CD4-positive, alpha-beta memory T cell (primary cell): ENCODE results near the gene CCN2. TPM values are rescaled to one million over a fixed set of nuclear protein-coding genes. Genes with fewer than 3 reads are reported as not detected.
A peak's percentile ranks its signal among the peaks of the same experiment; 100 is the strongest.
"Not testable (repeated sequence)": the region's sequence is repeated elsewhere in the genome, so short reads cannot be mapped to it uniquely, and the experiment has no call there.

Experiments
- CTCF ChIA-PET: fragments of 350-600 bp; sonication (Branson Sonifier 250); formaldehyde crosslinking; loops from one replicate; lab custom pipeline; 2021; ENCODE audit warnings: inconsistent platforms; ENCODE audit not compliant: partially characterized antibody; lab: Charles Lee
- POLR2A ChIA-PET: fragments of 350-600 bp; sonication (Branson Sonifier 250); formaldehyde crosslinking; loops from one replicate; lab custom pipeline; 2021; ENCODE audit not compliant: partially characterized antibody; lab: Charles Lee
- DNase-seq, 5 donors: peaks; one replicate each; pipeline versions ENCODE4 v3.0.0 to v3.0.0-alpha.2; 2020 to 2022; ENCODE audit warnings: mixed read lengths in 1 of 5
- H3K27ac ChIP-seq: one replicate; pipeline ENCODE4 v1.7.0; 2013; ENCODE audit warnings: low read depth, low read length
- H3K27me3 ChIP-seq: 2 replicates; pipeline ENCODE4 v1.7.0; 2013; ENCODE audit warnings: mild to moderate bottlenecking, low read length, moderate library complexity; ENCODE audit not compliant: insufficient read depth
- H3K36me3 ChIP-seq: 2 replicates; pipeline ENCODE4 v1.7.0; 2013; ENCODE audit warnings: mild to moderate bottlenecking, low read length, moderate library complexity; ENCODE audit not compliant: insufficient read depth
- H3K4me1 ChIP-seq: 2 replicates; pipeline ENCODE4 v1.7.0; 2013; ENCODE audit warnings: mild to moderate bottlenecking, low read length, moderate library complexity; ENCODE audit not compliant: insufficient read depth
- H3K4me3 ChIP-seq, 2 donors: one replicate each; pipeline ENCODE4 v1.7.0; 2013; ENCODE audit warnings: low read length in 2 of 2, mild to moderate bottlenecking in 1 of 2
- H3K9me3 ChIP-seq, 2 donors: one replicate each; pipeline ENCODE4 v1.7.0; 2013; ENCODE audit warnings: low read length in 2 of 2, control low read depth in 1 of 2; ENCODE audit not compliant: control insufficient read depth in 1 of 2
- H3K27ac Mint-ChIP-seq, 7 donors: one replicate each; pipeline ENCODE4 v1.8.0; 2020 to 2021; ENCODE audit warnings: mixed read lengths in 7 of 7, mild to moderate bottlenecking in 6 of 7, inconsistent platforms in 3 of 7, moderate library complexity in 3 of 7
- H3K27me3 Mint-ChIP-seq, 2 donors: one replicate each; pipeline ENCODE4 v1.8.0; 2020 to 2021; ENCODE audit warnings: mixed read lengths in 2 of 2
- H3K36me3 Mint-ChIP-seq, 2 donors: one replicate each; pipeline ENCODE4 v1.8.0; 2020 to 2021; ENCODE audit warnings: mixed read lengths in 2 of 2, inconsistent platforms in 1 of 2, mild to moderate bottlenecking in 1 of 2
- H3K4me1 Mint-ChIP-seq, 4 donors: one replicate each; pipeline ENCODE4 v1.8.0; 2020 to 2021; ENCODE audit warnings: mixed read lengths in 4 of 4, mild to moderate bottlenecking in 1 of 4
- H3K4me3 Mint-ChIP-seq, 8 donors: one replicate each; pipeline ENCODE4 v1.8.0; 2020 to 2021; ENCODE audit warnings: mixed read lengths in 8 of 8, mild to moderate bottlenecking in 7 of 8, moderate library complexity in 6 of 8, inconsistent platforms in 3 of 8
- H3K9me3 Mint-ChIP-seq, 8 donors: one replicate each; pipeline ENCODE4 v1.8.0; 2020 to 2021; ENCODE audit warnings: mixed read lengths in 8 of 8, mild to moderate bottlenecking in 5 of 8, inconsistent platforms in 3 of 8, moderate library complexity in 1 of 8
- intact Hi-C: fragments of 100-400 bp; cut with micrococcal nuclease; formaldehyde crosslinking; loops from one replicate; pipeline ENCODE4 v1.15.1; 2023
- polyA plus RNA-seq, 2 donors: library from polyadenylated mRNA; unstranded; fragments of 300-500 nt; fragmentation: Illumina TruSeq; gene quantifications; one replicate each; pipeline ENCODE4 v1.2.3, GENCODE V29; 2021
- total RNA-seq, 2 experiments: library from RNA; stranded (reverse); gene quantifications; one replicate each; pipeline ENCODE4 v1.2.3, GENCODE V29; 2021

Gene CCN2
- total and polyA plus RNA-seq, 4 experiments from 2014 or later = not detected

DNA sequence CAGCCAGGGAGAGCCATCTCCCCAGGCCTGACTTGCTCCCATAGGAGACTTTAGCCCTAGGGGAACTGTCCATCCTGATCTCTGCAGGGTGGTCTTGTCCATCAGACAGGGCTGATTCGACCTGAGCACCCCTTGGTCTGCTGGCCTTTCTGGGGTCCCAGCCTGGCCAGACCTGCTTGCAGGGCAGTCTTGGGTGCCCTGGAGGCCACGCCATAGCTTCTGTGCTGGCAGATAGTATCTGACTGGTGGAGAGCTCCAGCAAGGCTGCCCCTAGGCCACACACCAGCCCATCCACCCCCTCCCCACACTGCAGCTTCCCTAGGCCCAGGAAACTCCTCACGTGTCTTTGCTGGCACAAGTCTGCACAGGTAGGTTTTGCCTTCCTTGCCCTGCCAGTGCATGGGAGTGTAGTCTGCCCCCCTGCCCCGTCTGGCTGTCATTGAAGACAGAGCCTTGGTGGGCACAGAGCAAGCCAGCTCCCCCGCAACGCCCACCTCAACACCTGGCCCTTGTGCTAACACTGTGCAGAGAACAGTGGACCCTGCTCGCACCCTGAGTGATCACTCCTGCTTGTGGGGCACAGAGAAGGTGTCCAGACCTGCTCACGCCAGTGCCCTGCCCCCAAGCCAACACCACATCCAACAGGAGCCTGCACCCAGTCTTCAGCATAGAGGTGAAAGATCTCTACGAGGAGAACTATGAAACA, 32.4 kb downstream of the CCN2 start:
- H3K9me3 ChIP-seq = no peaks in the 10 kb centered on the region
- POLR2A ChIA-PET = no interaction called here

DNA sequence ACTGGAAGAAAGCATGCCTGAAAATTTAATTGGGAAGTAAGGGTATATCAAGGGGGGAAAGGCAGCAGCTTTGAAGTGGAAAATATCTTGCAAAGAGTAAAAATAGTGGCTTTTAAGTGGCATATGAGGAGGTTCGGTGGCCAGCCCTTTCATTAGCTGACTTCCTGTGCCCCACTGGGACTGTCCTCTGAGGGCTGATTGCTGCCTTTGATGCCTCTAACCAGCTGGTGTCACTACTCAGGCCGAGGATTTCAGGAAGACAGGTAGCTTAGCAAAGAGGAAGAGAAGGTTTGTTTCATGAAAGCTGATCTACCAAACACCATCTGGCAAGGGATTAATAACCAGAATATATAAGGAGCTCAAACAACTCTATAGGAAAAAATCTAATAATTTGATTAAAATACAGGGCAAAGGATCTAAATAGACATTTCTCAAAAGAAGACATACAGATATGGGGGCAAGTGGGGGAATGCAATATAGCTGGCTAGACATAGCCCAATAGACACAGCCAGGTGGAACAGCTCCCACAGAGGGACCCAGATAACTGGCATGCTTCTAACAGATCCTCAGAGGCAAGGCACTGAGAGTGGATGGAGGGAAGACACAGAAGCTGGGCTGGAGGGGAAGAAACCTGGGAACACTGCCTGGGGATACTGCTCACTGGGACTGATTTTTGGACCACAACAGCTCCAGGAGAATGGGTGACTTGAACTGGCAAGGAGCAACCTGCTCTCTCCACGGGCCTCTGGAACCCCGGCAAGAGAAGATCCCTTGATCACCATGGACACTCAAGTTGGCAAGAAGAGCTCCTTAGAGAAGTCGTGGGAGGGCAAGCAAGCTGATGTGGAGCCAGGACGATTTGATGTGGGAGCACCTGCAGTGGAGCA, 33.2 kb downstream of the CCN2 start:
- Mint-ChIP-seq H3K4me1 (peaks cover 9 to 18% (median 9%) of the 10 kb centered on the region in 4 donors), H3K4me3 (no peak overlapping the region), H3K27ac (no peak overlapping the region), H3K9me3 (peaks cover 0 to 20% (median 8%) of the 10 kb centered on the region in 8 donors), H3K27me3 (peaks cover 35 to 49% of the 10 kb centered on the region in 2 donors), H3K36me3 (no peaks in the 10 kb centered on the region)
- H3K4me3 ChIP-seq = no peak overlapping the region
- intact Hi-C loops = loop anchor here (5.0 to 10.0 kb wide), 2 partner anchors 359 to 403 kb away; no protein-coding TSS in a partner anchor
- H3K27me3 ChIP-seq = no peaks in the 10 kb centered on the region
- no peak for DNase-seq
- H3K4me1 ChIP-seq = no peaks in the 10 kb centered on the region
- no peaks in the 10 kb centered on the region for H3K9me3 ChIP-seq
- CTCF ChIA-PET = interaction anchor here (0.8 to 2.0 kb wide), 5 partner anchors 8 to 1033 kb away, joined by 3 to 10 read pairs (median 3); no protein-coding TSS in a partner anchor
- H3K36me3 ChIP-seq = no peaks in the 10 kb centered on the region
- POLR2A ChIA-PET = no interaction called here
- H3K27ac ChIP-seq = no peak overlapping the region

More for the DNA sequence above, 32.4 kb downstream of the CCN2 start:
- H3K4me1 Mint-ChIP-seq = peaks cover 9 to 18% (median 9%) of the 10 kb centered on the region in 4 donors
- H3K27ac ChIP-seq = no peak overlapping the region
- intact Hi-C loops = loop anchor here (5.0 to 10.0 kb wide), 2 partner anchors 358 to 404 kb away; no protein-coding TSS in a partner anchor
- CTCF ChIA-PET = interaction anchor here (1.1 to 2.0 kb wide), 3 partner anchors 9 to 13 kb away, joined by 3 to 10 read pairs (median 9); no protein-coding TSS in a partner anchor
- no peaks in the 10 kb centered on the region for H3K4me1 ChIP-seq
- no peak overlapping the region for H3K4me3 ChIP-seq
- no peaks in the 10 kb centered on the region for H3K36me3 Mint-ChIP-seq
- no peaks in the 10 kb centered on the region for H3K36me3 ChIP-seq
- no peak overlapping the region for H3K27ac Mint-ChIP-seq
- DNase-seq = no peak
- H3K27me3 Mint-ChIP-seq = peaks cover 28 to 43% of the 10 kb centered on the region in 2 donors
- H3K9me3 Mint-ChIP-seq = peaks cover 0 to 27% (median 9%) of the 10 kb centered on the region in 8 donors
- no peak overlapping the region for H3K4me3 Mint-ChIP-seq
- no peaks in the 10 kb centered on the region for H3K27me3 ChIP-seq

DNA sequence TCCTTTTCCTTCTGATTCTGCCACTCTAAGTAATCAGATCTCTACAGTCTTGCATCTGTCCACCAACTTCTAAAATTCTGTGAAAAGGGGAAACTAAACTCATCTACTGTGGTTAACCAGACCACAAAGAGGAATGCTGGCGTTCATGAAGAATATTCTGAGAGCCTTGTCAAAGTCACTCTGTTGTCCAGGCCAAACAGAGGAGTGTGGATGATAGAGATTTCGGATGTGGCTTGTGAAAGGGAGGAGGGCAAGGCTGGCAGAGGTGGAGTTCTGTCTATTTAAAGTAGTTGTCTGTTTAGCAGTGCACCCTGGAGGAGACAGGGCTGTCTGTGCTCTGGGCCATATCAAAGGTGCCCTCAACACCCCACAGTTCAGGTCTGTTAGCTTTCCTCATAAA, 33.9 kb downstream of the CCN2 start:
- no peaks in the 10 kb centered on the region for H3K36me3 Mint-ChIP-seq
- Histone ChIP-seq H3K27ac (no peak overlapping the region), H3K4me1 (no peaks in the 10 kb centered on the region), H3K36me3 (no peaks in the 10 kb centered on the region), H3K9me3 (no peaks in the 10 kb centered on the region), H3K4me3 (no peak overlapping the region), H3K27me3 (no peaks in the 10 kb centered on the region)
- H3K4me3 Mint-ChIP-seq = peak overlapping the region in 1 of 8 donors; percentile 0
- H3K27me3 Mint-ChIP-seq = peaks cover 35 to 49% of the 10 kb centered on the region in 2 donors
- no peak for DNase-seq
- peaks cover 9 to 18% (median 11%) of the 10 kb centered on the region in 4 donors for H3K4me1 Mint-ChIP-seq
- CTCF ChIA-PET = interaction anchor here (0.8 to 2.0 kb wide), 4 partner anchors 8 to 1032 kb away, joined by 3 to 10 read pairs (median 6); no protein-coding TSS in a partner anchor
- POLR2A ChIA-PET = no interaction called here
- no peak overlapping the region for H3K27ac Mint-ChIP-seq
- H3K9me3 Mint-ChIP-seq = peaks cover 0 to 13% (median 6%) of the 10 kb centered on the region in 8 donors
- intact Hi-C loops = loop anchor here (5.0 to 10.0 kb wide), 2 partner anchors 360 to 403 kb away; no protein-coding TSS in a partner anchor

DNA sequence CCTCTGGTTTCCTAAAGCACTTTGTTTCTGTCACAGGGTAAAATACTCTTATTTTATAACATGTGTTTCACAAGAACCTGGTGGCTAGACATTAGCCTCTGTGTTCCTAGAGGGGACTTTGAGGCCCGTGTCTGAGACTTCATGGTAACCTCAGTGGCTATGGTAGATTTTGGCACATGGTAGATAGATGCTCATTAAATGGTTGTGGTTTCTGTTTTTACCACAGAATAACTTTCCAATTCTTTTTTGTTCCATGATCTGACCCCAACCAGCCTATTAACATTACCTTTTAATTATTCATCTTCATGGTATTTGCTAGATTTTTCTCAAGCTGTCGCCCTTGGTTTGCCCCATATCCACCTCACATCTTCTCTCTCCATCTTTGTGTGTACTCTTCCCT, 34.3 kb downstream of the CCN2 start:
- DNase-seq = no peak
- Mint-ChIP-seq H3K27ac (no peak overlapping the region), H3K4me3 (no peak overlapping the region), H3K36me3 (no peaks in the 10 kb centered on the region), H3K4me1 (peaks cover 9 to 21% (median 13%) of the 10 kb centered on the region in 4 donors), H3K9me3 (peaks cover 0 to 9% (median 3%) of the 10 kb centered on the region in 8 donors), H3K27me3 (peaks cover 37 to 51% of the 10 kb centered on the region in 2 donors)
- Histone ChIP-seq H3K4me3 (no peak overlapping the region), H3K27me3 (no peaks in the 10 kb centered on the region), H3K36me3 (no peaks in the 10 kb centered on the region), H3K27ac (no peak overlapping the region), H3K9me3 (no peaks in the 10 kb centered on the region), H3K4me1 (peaks cover 2% of the 10 kb centered on the region)
- ChIA-PET CTCF (interaction anchor here (0.7 to 2.0 kb wide), 4 partner anchors 9 to 1032 kb away, joined by 3 to 9 read pairs (median 4); no protein-coding TSS in a partner anchor), POLR2A (no interaction called here)
- intact Hi-C loops = loop anchor here (5.0 to 10.0 kb wide), 2 partner anchors 360 to 402 kb away; no protein-coding TSS in a partner anchor

DNA sequence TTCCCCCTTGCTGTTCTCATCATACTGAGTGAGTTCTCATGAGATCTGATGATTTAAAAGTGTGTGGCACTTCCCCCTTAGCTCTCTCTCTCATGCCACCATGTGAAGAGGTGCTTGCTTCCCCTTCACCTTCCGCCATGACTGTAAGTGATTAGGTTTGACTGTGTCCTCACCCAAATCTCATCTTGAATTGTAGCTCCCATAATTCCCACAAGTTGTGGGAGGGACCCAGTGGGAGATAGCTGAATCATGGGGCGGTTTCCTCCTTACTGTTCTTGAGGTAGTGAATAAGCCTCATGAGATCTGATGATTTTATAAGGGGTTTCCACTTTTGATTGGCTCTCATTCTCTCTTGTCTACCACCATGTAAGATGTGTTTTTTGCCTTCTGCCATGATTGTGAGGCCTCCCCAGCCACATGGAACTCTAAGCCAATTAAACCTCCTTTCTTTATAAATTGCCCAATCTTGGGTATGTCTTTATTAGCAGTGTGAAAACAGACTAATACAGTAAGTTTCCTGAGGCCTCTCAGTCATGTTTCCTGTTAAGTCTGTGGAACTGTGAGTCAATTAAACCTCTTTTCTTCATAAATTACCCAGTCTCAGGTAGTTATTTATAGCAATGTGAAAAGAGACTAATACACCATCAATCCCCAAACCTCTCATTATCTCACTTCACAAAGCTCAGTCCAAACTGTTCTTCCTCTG, 34.9 kb downstream of the CCN2 start:
- H3K27ac Mint-ChIP-seq, H3K36me3 ChIP-seq, H3K4me3 Mint-ChIP-seq, H3K9me3 ChIP-seq, DNase-seq, H3K9me3 Mint-ChIP-seq, POLR2A ChIA-PET, H3K36me3 Mint-ChIP-seq, H3K27ac ChIP-seq, H3K27me3 ChIP-seq, H3K4me3 ChIP-seq, H3K4me1 ChIP-seq: not testable (repeated sequence)
- H3K4me1 Mint-ChIP-seq = peaks cover 9 to 27% (median 14%) of the 10 kb centered on the region in 4 donors
- H3K27me3 Mint-ChIP-seq = peaks cover 37 to 54% of the 10 kb centered on the region in 2 donors
- CTCF ChIA-PET = interaction anchor here (0.7 to 2.5 kb wide), 17 partner anchors 8 to 1031 kb away, joined by 3 to 26 read pairs (median 4); no protein-coding TSS in a partner anchor
- intact Hi-C loops = loop anchor here (5.0 to 10.0 kb wide), 2 partner anchors 361 to 401 kb away; no protein-coding TSS in a partner anchor

DNA sequence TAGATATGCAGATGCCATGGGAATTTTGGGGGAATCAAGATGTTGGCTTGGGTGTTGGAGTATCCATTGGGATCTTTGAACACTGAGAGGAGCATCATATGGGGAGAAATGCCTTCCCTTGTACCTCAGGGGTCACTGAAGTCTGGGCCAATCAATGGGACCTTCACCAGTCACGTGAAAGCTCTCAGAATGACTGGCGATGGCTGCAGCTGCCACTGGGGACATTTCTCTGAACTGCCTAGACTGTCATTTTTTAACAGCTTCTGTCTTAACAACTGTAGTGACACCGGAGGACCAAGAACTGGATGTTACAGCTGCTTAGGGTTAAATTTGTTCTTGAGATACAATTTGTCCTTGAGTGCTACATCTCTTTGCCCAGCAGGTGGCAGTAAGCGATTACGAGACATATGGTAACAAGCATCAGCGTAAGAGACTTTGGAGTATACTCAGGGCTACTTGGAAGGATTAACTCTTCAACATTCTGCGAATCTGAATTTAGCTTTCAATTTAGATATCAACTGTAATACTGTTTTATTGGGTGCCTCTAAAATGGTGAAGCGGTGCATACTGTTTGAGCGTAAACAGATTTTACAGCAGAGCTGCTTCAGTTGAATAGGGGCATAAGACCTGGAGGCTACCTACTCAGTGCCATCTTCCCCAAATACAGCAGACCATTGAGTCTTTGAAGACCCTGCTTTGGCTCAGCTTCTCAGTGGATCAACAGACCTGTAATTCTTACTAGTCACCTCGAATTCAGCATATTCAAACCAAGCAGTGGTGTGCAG, 36.0 kb downstream of the CCN2 start:
- H3K27ac ChIP-seq = no peak overlapping the region
- H3K36me3 ChIP-seq = no peaks in the 10 kb centered on the region
- no peak overlapping the region for H3K27ac Mint-ChIP-seq
- no peaks in the 10 kb centered on the region for H3K9me3 ChIP-seq
- H3K27me3 ChIP-seq = no peaks in the 10 kb centered on the region
- H3K9me3 Mint-ChIP-seq = peaks cover 0 to 2% (median 0%) of the 10 kb centered on the region in 8 donors
- peaks cover 37 to 50% of the 10 kb centered on the region in 2 donors for H3K27me3 Mint-ChIP-seq
- H3K4me1 Mint-ChIP-seq = peaks cover 13 to 35% (median 17%) of the 10 kb centered on the region in 4 donors
- no peak overlapping the region for H3K4me3 ChIP-seq
- peak; percentile 37 to 57 (median 44) for DNase-seq
- ChIA-PET POLR2A (no interaction called here), CTCF (interaction anchor here (0.6 to 2.5 kb wide), 26 partner anchors 9 to 1030 kb away, joined by 3 to 26 read pairs (median 4); no protein-coding TSS in a partner anchor)
- H3K36me3 Mint-ChIP-seq = no peaks in the 10 kb centered on the region
- peaks cover 7% of the 10 kb centered on the region for H3K4me1 ChIP-seq
- intact Hi-C loops = loop anchor here (1.0 to 10.0 kb wide), 3 partner anchors 303 to 400 kb away; no protein-coding TSS in a partner anchor
- H3K4me3 Mint-ChIP-seq = peak overlapping the region in 1 of 8 donors; percentile 13
